Panc1 (cell line): ENCODE results near the gene TMEM50A.

Experiments
- TCF7L2 ChIP-seq: IDR thresholded peaks from 2 replicates; pipeline ENCODE4 v1.6.1; 2011; ENCODE audit warnings: mild to moderate bottlenecking, low read depth, low read length, inconsistent platforms
- TF ChIP-seq, protein P1 (sequence below): fragments of 450-650 bp; IDR thresholded peaks from 2 replicates; pipeline ENCODE4 v1.5.1; 2017; ENCODE audit warnings: mild to moderate bottlenecking

DNA sequence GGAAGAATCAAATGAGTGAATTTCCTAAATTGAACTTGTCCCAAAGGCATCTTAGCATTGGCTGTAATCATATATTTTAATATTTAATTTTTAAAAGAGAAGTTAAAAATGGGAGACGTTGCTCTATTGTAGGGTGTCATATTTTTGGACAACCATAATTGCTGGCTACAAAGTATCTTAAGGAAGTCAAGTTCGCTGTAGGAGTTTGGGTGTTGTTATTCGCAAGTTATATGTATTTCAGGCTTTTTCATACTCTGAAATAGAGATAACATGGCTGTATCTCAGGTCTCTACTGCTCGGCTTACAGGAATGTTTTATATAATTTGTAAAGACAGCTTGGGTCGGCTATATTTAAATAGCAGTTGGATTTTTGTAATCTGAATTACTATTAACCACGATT lies 852 bp downstream of the TMEM50A start:
- TF ChIP-seq, protein P1, sequence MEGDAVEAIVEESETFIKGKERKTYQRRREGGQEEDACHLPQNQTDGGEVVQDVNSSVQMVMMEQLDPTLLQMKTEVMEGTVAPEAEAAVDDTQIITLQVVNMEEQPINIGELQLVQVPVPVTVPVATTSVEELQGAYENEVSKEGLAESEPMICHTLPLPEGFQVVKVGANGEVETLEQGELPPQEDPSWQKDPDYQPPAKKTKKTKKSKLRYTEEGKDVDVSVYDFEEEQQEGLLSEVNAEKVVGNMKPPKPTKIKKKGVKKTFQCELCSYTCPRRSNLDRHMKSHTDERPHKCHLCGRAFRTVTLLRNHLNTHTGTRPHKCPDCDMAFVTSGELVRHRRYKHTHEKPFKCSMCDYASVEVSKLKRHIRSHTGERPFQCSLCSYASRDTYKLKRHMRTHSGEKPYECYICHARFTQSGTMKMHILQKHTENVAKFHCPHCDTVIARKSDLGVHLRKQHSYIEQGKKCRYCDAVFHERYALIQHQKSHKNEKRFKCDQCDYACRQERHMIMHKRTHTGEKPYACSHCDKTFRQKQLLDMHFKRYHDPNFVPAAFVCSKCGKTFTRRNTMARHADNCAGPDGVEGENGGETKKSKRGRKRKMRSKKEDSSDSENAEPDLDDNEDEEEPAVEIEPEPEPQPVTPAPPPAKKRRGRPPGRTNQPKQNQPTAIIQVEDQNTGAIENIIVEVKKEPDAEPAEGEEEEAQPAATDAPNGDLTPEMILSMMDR: no peak
- TF ChIP-seq TCF7L2: no peak
